Measurements from ENCODE around the gene FOXK2. TPM values are rescaled to one million over a fixed set of nuclear protein-coding genes. Genes with fewer than 3 reads are reported as not detected.
"Not testable (repeated sequence)": the region's sequence is repeated elsewhere in the genome, so short reads cannot be mapped to it uniquely, and the experiment has no call there.

Gene FOXK2
- total RNA-seq, 1 donor from 2014 or later = 34.2 TPM

DNA sequence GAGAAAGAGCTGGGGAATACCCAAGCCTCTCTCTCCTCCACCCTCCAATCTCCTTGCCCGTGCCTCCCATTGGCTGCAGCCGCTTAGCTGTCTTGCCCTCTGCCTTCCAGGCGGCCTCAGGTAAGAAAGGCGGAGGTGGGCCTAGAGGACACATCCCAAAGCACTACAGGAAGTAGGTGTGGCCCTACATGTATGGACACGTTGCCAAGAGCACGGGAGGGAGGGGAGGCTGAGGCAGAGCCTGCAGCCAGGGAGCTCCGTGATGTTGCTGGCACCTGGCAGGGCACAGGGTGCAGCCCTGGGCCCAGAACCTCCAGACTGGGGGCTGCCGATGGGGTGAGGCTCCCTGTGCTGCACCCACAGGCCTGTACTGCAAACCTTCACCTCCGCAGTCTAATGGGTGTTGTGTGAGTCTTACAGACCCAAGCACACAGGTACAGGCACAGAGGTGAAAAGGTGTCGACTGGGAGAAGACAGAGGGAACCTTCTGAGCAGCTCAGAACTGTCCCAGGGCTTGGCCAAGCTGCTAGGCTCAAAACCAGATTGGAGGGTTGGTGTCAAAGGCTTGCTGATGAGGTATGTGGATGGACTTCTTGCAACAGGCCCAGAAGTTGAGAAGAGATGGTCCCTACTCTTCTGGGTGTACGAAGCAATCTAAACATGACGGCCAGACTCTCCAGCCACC lies 23.5 kb upstream of the FOXK2 start:
- ATAC-seq = peak; percentile 73

DNA sequence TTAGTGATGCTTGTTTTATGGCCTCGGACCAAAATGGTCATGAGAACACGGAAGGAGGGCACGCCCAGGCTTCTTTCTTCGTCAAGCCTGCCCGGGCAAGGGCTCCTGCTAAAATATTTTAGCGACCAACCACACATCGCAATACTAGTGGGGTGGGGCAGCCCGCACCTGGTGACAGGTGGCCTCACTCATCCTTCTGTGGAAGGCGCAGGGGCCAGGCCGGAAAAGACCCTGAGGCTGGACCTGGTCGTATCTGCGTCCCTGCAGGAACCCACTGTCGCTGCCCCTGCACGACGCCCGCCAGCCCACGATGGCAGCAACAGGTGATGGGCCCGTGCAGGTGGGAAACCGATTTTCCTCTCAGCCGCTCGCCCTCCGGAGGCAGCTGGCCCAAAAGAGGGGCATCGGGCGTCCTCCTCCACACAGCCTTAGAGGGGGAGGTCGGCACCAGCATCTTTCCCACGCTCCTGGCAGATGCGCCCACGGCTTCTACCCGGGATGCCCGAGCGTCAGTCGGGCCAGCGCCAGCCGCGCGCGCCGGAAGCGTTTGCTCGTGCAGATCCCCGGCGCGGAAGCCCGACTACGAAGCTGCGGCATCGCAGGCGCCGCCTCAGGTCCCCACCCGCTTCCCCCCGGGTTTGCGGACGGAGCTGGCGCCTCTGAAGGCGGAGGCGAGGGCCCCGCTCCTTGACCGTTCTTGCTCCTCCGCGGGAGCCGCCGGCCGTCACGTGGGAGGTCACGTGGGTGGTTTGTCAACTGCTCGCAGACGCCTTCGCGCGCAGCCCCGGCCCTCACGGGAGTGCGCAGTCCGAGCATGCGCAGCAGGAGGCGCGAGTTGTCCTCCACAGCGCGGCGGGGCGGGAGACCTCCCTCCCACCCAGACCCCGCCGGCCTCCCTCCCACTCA lies 22.8 kb upstream of the FOXK2 start:
- peak; percentile 62 for ATAC-seq

- no peak for ATAC-seq
Measured at GRCh38 chr17:82497483-82498405, 21.8 kb upstream of the FOXK2 start.

DNA sequence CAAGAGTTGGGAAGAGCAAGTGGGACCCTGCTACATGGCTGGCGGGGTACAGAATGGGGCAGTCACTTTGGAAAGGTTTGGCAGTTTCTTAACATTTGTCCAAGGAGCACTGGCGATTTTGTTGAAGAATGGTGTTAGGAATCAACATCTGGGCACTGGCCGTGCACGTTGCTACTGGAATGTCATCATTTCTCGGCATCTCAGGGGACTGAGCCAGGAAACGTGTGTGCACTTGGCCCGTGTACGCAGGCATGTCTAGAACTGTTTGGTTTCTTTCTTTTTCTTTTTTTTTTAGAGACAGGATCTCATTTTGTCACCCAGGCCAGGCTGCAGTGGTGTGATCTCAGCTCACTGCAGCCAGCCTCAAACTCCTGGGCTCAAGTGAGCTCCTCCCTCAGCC lies 17.3 kb upstream of the FOXK2 start:
- peak; percentile 65 for ATAC-seq

- peak; percentile 10 for ATAC-seq
Measured at GRCh38 chr17:82503094-82503727, 16.3 kb upstream of the FOXK2 start.

- no peak for ATAC-seq
Measured at GRCh38 chr17:82503728-82504308, 15.7 kb upstream of the FOXK2 start.

DNA sequence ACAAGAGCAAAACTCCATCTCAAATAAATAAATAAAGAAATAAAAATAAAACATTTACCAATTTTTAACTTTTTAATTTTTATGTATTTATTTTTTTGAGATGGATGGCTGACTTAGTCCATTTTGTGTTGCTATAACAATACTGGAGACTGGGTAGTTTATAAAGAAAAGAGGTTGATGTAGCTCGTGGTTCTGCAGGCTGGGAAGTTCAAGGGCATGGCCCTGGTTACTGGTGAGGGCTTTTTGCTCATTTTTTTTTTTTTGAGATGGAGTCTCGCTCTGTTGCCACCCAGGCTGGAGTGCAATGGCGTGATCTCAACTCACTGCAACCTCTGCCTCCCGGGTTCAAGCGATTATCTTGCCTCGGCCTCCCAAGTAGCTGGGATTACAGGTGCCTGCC lies 14.2 kb upstream of the FOXK2 start:
- no peak for ATAC-seq

- peak; percentile 65 for ATAC-seq
Measured at GRCh38 chr17:82506402-82506801, 13.1 kb upstream of the FOXK2 start.

DNA sequence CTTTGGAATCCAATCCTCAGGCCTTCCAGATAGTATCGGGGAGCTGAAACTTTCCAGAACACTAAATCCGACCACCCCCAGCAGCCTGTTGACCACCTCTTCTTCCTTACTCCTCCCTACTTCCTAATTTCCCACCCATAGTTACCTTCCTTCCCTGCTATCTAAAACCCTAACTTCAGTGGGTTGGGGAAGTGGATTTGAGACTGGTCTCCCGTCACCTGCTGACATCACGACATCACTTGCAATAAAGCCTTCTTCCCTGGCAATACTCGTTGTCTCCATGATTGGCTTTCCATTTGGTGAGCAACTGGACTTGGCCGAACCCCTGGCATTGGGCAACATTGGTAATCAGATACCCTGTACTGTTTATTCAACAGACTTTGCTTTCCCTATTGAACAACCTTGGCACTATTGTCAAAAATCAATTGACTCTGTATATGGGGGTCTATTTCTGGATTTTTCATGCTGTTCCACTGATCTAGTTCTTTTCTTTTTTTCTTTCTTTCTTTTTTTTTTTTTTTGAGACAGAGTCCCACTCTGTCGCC lies 11.8 kb upstream of the FOXK2 start:
- no peak for ATAC-seq

GRCh38 chr17:82511642-82512041 lies 7.9 kb upstream of the FOXK2 start:
- not testable (repeated sequence) for ATAC-seq

DNA sequence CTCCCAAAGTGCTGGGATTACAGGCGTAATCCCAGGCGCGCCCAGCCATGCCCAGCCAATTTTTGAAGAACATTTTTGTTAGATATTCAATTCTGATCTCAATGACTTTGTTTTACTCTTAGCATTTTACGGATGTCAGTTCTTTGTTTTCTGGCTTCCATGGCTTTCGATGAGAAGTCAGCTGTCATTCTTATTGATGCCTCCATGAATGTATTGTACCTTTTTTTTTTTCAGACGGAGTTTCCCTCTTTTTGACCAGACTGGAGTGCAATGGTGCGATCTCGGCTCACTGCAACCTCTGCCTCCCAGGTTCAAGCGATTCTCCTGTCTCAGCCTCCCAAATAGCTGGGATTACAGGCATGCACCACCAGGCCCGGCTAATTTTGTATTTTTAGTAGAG lies 5.7 kb upstream of the FOXK2 start:
- not testable (repeated sequence) for ATAC-seq

DNA sequence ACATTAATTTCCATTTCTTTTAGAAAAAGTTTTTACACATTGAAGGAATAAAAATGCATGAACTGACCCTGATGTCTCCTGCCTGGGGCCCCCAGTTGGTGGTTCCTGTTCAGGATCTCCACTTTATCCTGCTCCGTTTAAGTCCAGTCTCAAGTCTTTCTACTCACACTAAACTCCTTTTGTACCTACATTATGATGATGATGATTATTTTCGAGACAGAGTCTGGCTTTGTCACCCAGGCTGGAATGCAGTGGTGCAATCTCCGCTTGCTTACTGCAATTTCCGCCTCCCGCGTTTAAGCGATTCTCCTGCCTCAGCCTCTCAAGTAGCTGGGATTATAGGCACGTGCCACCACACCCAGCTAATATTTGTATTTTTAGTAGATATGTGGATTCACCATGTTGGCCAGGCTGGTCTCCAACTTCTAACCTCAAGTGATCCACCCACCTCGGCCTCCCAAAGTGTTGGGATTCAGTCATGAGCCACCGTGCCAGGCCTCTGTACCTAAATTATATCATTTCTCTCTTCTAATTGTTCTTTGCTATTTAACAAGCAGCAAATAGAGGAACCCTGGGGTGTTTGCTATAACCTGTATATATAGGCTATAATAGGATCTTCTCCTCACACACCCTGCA lies 2.2 kb upstream of the FOXK2 start:
- peak; percentile 1 for ATAC-seq

- ATAC-seq = peak; percentile 10
Measured at GRCh38 chr17:82519971-82520903, 705 bp downstream of the FOXK2 start.

GRCh38 chr17:82524540-82524939 lies 5.0 kb downstream of the FOXK2 start:
- ATAC-seq = no peak

GRCh38 chr17:82525712-82526111 lies 6.2 kb downstream of the FOXK2 start:
- ATAC-seq = no peak

DNA sequence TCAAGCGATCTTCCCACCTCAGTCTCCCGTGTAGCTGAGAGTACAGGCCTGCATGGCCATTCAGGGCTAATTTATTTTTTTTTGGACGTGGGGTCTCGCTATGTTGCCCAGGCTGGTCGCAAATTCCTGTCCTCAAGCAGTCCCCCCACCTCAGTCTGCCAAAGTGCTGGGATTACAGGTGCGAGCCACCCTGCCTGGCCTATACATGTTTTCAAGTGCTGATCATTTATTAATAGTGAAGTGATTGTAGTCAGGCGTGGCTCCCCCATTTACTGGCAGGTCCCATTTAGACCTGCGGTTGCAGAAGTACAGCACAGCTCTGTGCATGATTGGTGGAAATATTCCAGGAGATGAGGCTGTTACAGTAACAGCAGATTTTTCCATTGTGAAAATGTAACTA lies 8.4 kb downstream of the FOXK2 start:
- no peak for ATAC-seq

DNA sequence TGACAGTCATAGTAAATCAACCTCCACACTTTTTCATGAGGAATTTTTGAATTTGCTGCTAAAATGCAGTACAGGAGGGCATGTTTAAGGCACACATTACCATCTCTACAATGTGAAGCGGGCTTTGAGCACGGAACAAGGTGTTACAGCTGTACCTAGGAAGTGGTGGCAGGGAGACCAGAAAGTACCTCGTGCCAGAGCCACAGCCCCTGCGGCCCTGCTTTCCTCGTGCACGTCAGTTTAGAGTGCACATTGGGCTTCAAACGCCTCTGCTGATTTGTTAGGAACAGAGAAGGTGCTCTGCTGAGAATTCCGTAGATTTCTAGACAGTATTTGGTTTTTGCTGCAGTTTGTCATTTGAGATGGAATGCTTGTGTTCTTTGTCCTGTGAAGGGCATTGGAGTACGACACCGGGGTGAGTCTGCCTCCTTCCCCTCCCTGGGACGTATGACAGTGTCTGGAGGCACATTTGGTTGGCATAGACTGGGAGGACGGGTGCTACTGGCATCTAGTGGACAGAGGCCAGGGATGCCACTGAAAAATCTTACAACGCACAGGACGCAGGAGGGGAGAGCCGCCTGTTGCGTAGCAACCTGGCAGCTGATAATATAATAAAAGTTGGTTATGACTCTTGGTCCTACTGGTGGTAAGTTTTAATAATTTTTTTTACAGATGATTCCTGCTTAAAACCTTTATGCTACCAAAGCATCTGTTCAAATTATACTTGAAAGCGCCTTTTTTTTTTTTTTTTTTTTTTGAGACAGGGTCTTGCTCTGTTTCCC lies 9.1 kb downstream of the FOXK2 start:
- ATAC-seq = peak; percentile 80

DNA sequence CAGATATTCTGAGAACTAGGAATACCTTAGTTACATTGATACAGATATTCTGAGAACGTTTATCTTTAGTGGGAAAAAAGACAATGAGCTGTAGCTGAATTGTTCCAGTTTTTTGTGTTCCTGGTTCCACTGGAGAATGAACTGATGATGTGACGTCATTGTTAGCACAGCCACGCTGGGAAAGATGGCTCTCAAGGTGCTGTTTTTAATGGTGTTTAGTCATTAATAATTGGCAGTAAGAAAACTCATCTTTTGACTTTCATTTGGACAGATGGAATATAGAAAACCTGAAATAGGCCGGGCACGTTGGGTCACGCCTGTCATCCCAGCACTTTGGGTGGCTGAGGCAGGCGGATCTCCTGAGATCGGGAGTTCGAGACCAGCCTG lies 10.4 kb downstream of the FOXK2 start:
- ATAC-seq = no peak

DNA sequence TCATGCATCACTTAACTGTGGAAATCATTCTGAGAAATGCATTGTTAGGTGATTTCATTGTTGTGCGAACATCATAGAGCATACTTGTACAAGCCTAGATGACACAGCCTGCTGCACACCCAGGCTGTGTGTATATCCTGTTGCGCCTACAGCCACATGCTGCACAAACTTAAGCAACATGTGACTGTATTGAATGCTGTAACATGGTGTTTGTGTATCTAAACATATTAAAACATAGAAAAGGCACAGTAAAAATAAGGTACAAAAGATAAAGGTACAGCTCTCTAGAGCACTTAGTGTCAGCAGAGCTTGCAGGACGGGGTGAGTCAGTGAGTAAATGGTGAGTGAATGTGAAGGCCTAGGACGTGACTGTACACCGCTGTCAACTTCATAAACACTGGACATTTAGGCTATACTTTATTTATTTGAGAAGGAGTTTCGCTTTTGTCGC lies 11.9 kb downstream of the FOXK2 start:
- peak; percentile 60 for ATAC-seq
